ENCODE measurements around the gene AACS.
"Not testable (repeated sequence)": the region's sequence is repeated elsewhere in the genome, so short reads cannot be mapped to it uniquely, and the experiment has no call there.

Gene AACS

GRCh38 chr12:125065021-125065918, at the start of gene AACS:
Gene AACS, plus strand, starts transcription at chr12:125065435. Its CDS starts 150 bp downstream, at chr12:125065585.
- peak; percentile 63 for DNase-seq

- DNase-seq, result no peak
Observed at GRCh38 chr12:125015680-125016310, 49.4 kb upstream of the AACS start.

GRCh38 chr12:125017801-125018200, 47.4 kb upstream of the AACS start:
- no peak for DNase-seq

GRCh38 chr12:125018356-125018755, 46.9 kb upstream of the AACS start:
- DNase-seq, result no peak

GRCh38 chr12:125021096-125021495, 44.1 kb upstream of the AACS start:
- DNase-seq, result no peak

- DNase-seq, result no peak
Observed at GRCh38 chr12:125021771-125022170, 43.5 kb upstream of the AACS start.

- DNase-seq, result no peak
Observed at GRCh38 chr12:125023065-125023464, 42.2 kb upstream of the AACS start.

GRCh38 chr12:125024949-125025563, 40.2 kb upstream of the AACS start:
- no peak for DNase-seq

GRCh38 chr12:125025606-125026235, 39.5 kb upstream of the AACS start:
- no peak for DNase-seq

GRCh38 chr12:125028106-125028505, 37.1 kb upstream of the AACS start:
- DNase-seq, result no peak

GRCh38 chr12:125029761-125030358, 35.4 kb upstream of the AACS start:
- no peak for DNase-seq

GRCh38 chr12:125031471-125031870, 33.8 kb upstream of the AACS start:
- DNase-seq, result not testable (repeated sequence)

- no peak for DNase-seq
Observed at GRCh38 chr12:125032466-125033152, 32.6 kb upstream of the AACS start.

- no peak for DNase-seq
Observed at GRCh38 chr12:125033288-125033687, 31.9 kb upstream of the AACS start.

GRCh38 chr12:125038976-125039625, 26.1 kb upstream of the AACS start:
- no peak for DNase-seq

- no peak for DNase-seq
Observed at GRCh38 chr12:125049093-125049458, 16.2 kb upstream of the AACS start.

GRCh38 chr12:125050446-125050845, 14.8 kb upstream of the AACS start:
- no peak for DNase-seq

GRCh38 chr12:125050868-125051267, 14.4 kb upstream of the AACS start:
- no peak for DNase-seq

GRCh38 chr12:125053821-125054220, 11.4 kb upstream of the AACS start:
- DNase-seq, result no peak

- no peak for DNase-seq
Observed at GRCh38 chr12:125055591-125055990, 9.6 kb upstream of the AACS start.

GRCh38 chr12:125056306-125056705, 8.9 kb upstream of the AACS start:
- DNase-seq, result no peak

- no peak for DNase-seq
Observed at GRCh38 chr12:125057708-125058107, 7.5 kb upstream of the AACS start.
